HG02973 (cell line): ENCODE results near the gene CRYBG2.
"Not testable (repeated sequence)": the region's sequence is repeated elsewhere in the genome, so short reads cannot be mapped to it uniquely, and the experiment has no call there.

Experiments
- ATAC-seq: cut with Tn5 transposase; IDR thresholded peaks from one replicate; pipeline ENCODE4 v1.9.1; 2021; ENCODE audit warnings: moderate library complexity; ENCODE audit not compliant: unreplicated experiment

CRYBG2 gene

GRCh38 chr1:26297057-26297790 is 56.7 kb downstream of the CRYBG2 start:
- ATAC-seq = no peak

- ATAC-seq = no peak
Measured at GRCh38 chr1:26296340-26297056, 57.4 kb downstream of the CRYBG2 start.

- no peak for ATAC-seq
Measured at GRCh38 chr1:26295194-26296138, 58.5 kb downstream of the CRYBG2 start.

GRCh38 chr1:26293911-26294463 is 59.9 kb downstream of the CRYBG2 start:
- ATAC-seq = no peak

GRCh38 chr1:26292735-26293134 is 61.2 kb downstream of the CRYBG2 start:
- ATAC-seq = not testable (repeated sequence)

- ATAC-seq = no peak
Measured at GRCh38 chr1:26291939-26292338, 62.0 kb downstream of the CRYBG2 start.

GRCh38 chr1:26291433-26291832 is 62.5 kb downstream of the CRYBG2 start:
- ATAC-seq = no peak

GRCh38 chr1:26290882-26291261 is 63.1 kb downstream of the CRYBG2 start:
- no peak for ATAC-seq

GRCh38 chr1:26290122-26290881 is 63.6 kb downstream of the CRYBG2 start:
- no peak for ATAC-seq

- no peak for ATAC-seq
Measured at GRCh38 chr1:26289158-26290059, 64.5 kb downstream of the CRYBG2 start.

GRCh38 chr1:26288311-26288941 is 65.5 kb downstream of the CRYBG2 start:
- ATAC-seq = no peak

GRCh38 chr1:26287811-26288210 is 66.1 kb downstream of the CRYBG2 start:
- no peak for ATAC-seq

- no peak for ATAC-seq
Measured at GRCh38 chr1:26287033-26287711, 66.8 kb downstream of the CRYBG2 start.

GRCh38 chr1:26286064-26286416 is 67.9 kb downstream of the CRYBG2 start:
- no peak for ATAC-seq

- no peak for ATAC-seq
Measured at GRCh38 chr1:26285366-26286063, 68.4 kb downstream of the CRYBG2 start.

GRCh38 chr1:26284597-26285347 is 69.2 kb downstream of the CRYBG2 start:
- no peak for ATAC-seq
